ENCODE data around the gene GNB3. TPM values are rescaled to one million over a fixed set of nuclear protein-coding genes. Genes with fewer than 3 reads are reported as not detected.
A peak's percentile ranks its signal among the peaks of the same experiment; 100 is the strongest.

Gene GNB3
- total RNA-seq, result 5.6 and 7.0 TPM in 2 replicates
- long read RNA-seq, result 0 reads

- Mint-ChIP-seq H3K27ac (peak within 1 kb of the TSS; percentile 84), H3K4me3 (ENCODE audit: low read depth) (no peak within 1 kb of the TSS), H3K9me3 (ENCODE audit: low read depth) (no peaks in the 10 kb centered on the region), H3K27me3 (no peaks in the 10 kb centered on the region), H3K4me1 (ENCODE audit: low read depth) (peaks cover 5% of the 10 kb centered on the region), H3K36me3 (ENCODE audit: insufficient read depth) (peaks cover 9% of the 10 kb centered on the region)
- TF ChIP-seq CTCF (IDR thresholded peaks at IDR 0.05; ENCODE audit: unreplicated experiment), result no peak
- no peak for DNase-seq (ENCODE audit: low spot score, unreplicated experiment)
Observed at GRCh38 chr12:6840761-6841515, at the start of gene GNB3. GNB3 (plus strand) TSS chr12:6840925; CDS start chr12:6841288, 363 bp downstream.

DNA sequence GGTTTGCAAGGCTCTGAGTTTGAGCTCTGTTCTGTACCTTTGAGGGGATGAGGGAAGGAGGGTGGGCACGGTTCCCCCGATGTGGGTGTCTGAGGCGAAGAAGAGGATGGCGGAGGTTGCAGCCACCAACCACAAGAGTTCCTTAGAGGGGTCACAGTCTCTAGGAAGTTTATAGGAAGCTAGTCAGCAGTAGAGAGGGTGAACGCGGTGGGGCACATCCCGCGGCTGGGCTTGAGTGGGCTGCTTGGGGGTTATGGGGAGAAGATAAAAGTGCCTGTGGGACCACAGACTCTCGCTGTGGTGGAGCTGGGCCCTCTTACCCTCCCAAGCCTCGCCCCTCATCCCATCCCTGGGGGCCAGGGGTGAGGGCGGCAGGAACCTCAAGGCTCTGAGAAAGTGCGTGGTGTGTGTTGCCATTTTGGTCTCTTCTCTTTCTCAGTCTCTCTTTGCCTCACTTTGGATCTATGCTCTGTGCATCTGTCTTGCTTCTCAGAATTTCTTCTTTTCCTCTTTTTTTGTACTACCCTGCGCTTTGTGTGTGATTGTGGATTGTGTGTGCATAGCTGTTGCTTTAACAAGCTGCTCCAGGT lies 48.7 kb upstream of the GNB3 start:
- no peak overlapping the region for H3K4me3 Mint-ChIP-seq (ENCODE audit: low read depth)
- H3K4me1 Mint-ChIP-seq (ENCODE audit: low read depth), result peaks cover 12% of the 10 kb centered on the region
- no peak for DNase-seq (ENCODE audit: low spot score, unreplicated experiment)
- H3K27ac Mint-ChIP-seq, result peak overlapping the region; percentile 26
- peaks cover 31% of the 10 kb centered on the region for H3K27me3 Mint-ChIP-seq
- H3K36me3 Mint-ChIP-seq (ENCODE audit: insufficient read depth), result no peaks in the 10 kb centered on the region
- no peak for TF ChIP-seq CTCF (IDR thresholded peaks at IDR 0.05; ENCODE audit: unreplicated experiment)
- H3K9me3 Mint-ChIP-seq (ENCODE audit: low read depth), result no peaks in the 10 kb centered on the region

GRCh38 chr12:6792522-6793201 lies 48.1 kb upstream of the GNB3 start:
- H3K27ac Mint-ChIP-seq, result no peak overlapping the region
- H3K4me1 Mint-ChIP-seq (ENCODE audit: low read depth), result peaks cover 18% of the 10 kb centered on the region
- no peak for TF ChIP-seq CTCF (IDR thresholded peaks at IDR 0.05; ENCODE audit: unreplicated experiment)
- H3K9me3 Mint-ChIP-seq (ENCODE audit: low read depth), result no peaks in the 10 kb centered on the region
- no peaks in the 10 kb centered on the region for H3K36me3 Mint-ChIP-seq (ENCODE audit: insufficient read depth)
- no peak for DNase-seq (ENCODE audit: low spot score, unreplicated experiment)
- H3K4me3 Mint-ChIP-seq (ENCODE audit: low read depth), result no peak overlapping the region
- peaks cover 31% of the 10 kb centered on the region for H3K27me3 Mint-ChIP-seq

DNA sequence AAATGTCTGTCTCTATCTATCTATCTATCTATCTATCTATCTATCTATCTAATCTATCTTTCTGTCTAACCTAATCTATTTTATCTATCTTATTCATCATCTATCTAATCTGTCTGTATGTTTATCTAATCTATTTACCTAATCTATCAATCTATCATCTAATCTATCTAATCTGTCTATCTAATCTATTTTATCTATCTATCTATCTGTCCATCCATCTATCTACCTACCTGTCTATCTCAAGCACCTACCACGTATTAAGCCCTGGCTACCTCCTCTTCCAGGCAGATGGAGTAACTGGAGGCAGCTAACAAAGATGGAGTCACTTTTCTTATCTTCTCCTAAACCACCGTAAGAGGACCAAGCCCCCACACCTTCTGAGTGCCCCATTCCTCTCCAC lies 45.6 kb upstream of the GNB3 start:
- no peak for TF ChIP-seq CTCF (IDR thresholded peaks at IDR 0.05; ENCODE audit: unreplicated experiment)
- Mint-ChIP-seq H3K27ac (no peak overlapping the region), H3K9me3 (ENCODE audit: low read depth) (no peaks in the 10 kb centered on the region), H3K4me3 (ENCODE audit: low read depth) (no peak overlapping the region), H3K27me3 (peaks cover 17% of the 10 kb centered on the region), H3K36me3 (ENCODE audit: insufficient read depth) (no peaks in the 10 kb centered on the region), H3K4me1 (ENCODE audit: low read depth) (peaks cover 29% of the 10 kb centered on the region)
- no peak for DNase-seq (ENCODE audit: low spot score, unreplicated experiment)

DNA sequence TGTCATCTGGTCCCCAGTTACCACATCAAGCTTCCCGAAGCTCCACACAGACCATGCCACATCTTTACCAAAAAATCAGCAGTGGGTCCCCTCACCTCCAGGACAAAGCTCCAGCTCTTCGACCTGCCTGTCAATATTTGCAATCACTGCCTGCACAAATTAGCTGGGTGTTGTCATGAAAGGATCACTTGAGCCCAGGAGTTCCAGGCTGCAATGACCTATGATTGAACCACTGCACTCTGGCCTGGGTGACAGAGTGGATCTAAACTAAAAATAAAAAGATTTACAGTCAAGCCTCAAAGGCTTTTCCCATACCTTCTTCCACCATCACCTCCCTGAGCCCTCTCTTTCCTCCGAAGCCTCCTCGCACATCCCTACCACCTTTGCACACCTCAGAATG lies 44.1 kb upstream of the GNB3 start:
- Mint-ChIP-seq H3K4me3 (ENCODE audit: low read depth) (no peak overlapping the region), H3K9me3 (ENCODE audit: low read depth) (no peaks in the 10 kb centered on the region), H3K27me3 (peaks cover 15% of the 10 kb centered on the region), H3K27ac (no peak overlapping the region), H3K4me1 (ENCODE audit: low read depth) (peaks cover 29% of the 10 kb centered on the region), H3K36me3 (ENCODE audit: insufficient read depth) (no peaks in the 10 kb centered on the region)
- no peak for TF ChIP-seq CTCF (IDR thresholded peaks at IDR 0.05; ENCODE audit: unreplicated experiment)
- no peak for DNase-seq (ENCODE audit: low spot score, unreplicated experiment)
